T-helper 1 cell (primary cell): Measurements from ENCODE around the gene RAP1A.

ENCODE experiments used
- DNase-seq, 5 donors: peaks; one replicate each; pipeline ENCODE4 v3.0.0-alpha.2; 2012 to 2020

The RAP1A gene

DNA sequence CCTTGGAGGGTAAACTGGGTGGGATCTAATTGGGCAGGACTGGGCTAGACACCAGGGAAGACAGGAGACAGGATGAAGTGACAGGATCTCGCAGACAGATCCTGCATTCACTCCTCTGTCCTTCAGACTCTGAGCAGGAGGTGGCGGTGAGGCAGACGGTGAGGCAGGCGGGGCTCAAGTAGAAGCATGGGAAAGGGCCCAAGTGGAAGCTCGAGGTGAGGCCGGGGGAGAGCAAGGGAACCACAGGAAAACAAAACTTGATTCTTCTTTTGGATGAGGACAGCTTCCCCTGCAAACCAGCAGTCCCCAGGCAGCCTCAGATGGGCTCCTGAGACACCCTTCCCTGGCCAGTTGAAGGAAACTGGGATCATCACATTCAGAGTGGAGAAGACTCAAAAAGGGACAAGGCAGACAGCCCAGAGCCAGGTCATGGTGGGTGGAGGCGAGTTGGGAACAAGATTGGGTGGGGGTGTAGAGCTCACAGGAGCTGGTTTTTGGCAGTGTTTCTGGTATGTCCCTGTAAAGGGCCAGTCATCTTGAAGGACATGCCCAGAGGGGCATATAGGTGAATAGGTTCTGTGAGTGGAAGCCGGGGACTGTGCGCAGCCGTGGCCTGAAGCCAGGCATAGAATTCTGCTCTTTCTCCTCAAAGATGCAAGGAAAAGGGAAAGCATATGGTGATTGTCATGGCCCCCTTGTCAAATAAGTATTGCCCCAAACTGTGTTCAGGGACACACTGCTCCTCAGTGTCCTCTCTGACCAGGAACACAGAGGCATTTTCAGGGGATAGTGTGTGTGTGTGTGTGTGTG is 101.6 kb downstream of the RAP1A start:
- DNase-seq, result no peak

DNA sequence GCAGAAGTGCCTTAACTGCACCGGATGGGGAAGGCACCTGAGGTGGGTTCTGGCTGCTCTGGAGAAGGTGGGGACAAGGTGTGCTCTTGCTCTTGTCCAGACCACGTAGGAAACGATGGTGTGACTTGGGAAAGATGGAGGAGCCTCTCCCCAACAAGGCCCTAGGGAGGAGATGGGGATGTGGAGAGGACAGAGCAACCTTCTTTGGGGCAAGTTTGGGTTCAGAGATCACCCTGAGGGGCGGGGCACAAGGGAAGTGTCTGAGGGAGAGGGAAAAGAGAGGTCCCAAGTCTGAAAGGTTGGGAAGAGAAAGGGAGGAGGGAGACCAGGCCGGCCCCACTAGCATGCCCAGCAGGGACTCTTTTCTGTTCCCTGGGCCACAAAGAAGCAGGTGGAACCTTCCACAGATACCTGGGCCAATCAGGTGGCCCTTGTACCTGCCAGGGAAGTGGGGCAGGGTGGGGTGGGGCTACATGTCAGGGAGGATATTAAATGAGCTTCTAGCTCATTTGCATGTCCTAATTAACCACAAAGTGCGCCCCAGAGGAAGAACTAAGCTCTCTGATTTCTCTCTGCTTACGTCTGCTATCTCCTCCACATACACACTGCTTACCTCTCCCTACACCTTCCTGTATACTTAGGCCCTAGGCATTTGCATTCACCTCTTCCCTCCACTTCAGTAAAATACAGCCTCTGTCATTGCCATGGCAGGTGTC is 103.7 kb downstream of the RAP1A start:
- DNase-seq, result peak in 3 of 5 donors; percentile 23 to 34 (median 31)

DNA sequence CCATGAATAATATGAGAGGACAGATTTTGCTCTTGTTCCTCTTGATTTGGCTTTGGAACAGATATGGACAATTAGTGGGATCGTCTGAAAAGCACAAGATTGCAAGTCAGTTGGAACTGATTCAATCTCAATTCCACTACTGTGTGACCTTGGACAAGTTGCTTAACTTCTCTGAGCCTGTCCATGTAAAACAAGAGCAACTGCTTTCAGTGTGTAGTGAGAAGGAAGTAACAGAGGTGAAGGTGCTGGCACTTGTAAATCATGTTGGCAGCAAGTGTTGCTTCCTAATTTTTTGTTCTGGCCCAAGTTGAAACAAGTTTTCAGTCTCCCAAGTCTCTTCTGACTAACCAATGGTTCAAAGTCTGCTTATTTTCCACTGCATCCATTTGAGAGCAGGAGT is 104.3 kb downstream of the RAP1A start:
- no peak for DNase-seq

DNA sequence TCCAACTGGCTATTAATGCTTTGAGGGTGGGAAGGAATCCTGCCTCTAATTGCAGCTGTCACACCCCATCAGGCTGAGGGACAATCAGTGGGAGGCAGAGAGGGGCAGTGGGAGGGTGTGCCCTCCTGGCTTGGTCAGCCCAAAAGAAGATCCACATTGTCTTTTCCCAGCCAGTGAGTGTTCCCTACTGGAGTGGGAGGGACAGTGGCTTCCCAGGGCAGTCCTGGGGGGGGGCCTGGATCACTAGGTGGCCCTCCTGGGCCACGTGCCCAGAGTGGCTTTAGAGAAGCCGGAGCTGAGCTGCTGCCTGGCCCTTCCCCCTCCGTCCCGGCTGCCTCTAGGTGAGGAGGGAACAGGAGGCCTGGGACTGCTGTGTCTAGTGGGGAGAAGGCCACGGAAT is 105.6 kb downstream of the RAP1A start:
- no peak for DNase-seq

DNA sequence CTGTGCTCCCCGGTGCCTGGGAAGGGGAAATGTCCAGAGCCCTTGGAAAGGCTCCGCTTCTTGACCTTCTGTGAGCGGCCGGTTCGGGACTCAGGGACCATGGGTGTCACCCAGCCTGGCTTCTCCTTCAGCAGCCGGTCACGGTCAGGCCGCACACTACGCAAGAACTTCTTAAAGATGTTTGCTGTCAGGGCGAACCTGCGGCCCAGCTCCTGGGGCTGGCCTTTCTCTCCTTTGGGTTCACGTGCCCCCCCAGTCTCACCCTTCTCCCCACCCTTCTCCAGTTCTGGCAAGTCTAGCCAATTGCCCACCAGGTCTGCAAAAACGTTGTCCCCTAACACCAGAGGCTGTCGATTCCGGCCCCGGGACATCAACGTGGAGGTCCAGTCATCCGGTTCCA is 107.5 kb downstream of the RAP1A start:
- DNase-seq, result no peak

DNA sequence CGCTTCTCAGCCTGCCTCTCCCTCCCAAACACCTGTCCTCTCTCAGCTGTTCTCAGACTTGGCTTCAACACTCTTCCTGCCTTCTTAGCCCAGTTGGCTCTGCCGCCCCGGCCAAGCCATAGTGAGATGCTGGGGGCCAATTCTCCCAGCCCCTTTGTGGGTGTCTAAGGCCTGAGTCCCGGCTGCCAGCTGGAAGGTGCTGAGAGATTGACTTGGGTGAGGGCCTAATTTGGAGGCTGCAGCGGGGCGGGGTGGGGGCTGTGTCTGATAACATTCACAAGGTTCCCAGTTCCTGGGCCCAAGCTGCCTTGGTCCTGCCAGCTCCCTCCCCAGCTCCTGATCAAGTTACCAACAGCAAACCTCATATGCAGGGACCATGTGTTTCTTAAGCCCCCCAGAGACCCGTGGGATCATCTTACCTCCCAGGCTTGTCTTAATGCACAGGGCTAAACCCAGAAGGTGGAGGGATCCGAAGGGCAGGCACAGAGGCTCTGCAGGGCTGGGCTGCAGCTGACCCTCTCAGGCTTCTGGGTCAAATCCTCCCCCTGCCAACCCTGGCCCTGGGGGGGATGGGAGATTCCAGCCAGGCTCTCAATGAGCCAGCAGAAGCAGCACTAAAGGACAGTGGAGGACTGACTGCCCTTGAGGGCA is 109.8 kb downstream of the RAP1A start:
- no peak for DNase-seq

DNA sequence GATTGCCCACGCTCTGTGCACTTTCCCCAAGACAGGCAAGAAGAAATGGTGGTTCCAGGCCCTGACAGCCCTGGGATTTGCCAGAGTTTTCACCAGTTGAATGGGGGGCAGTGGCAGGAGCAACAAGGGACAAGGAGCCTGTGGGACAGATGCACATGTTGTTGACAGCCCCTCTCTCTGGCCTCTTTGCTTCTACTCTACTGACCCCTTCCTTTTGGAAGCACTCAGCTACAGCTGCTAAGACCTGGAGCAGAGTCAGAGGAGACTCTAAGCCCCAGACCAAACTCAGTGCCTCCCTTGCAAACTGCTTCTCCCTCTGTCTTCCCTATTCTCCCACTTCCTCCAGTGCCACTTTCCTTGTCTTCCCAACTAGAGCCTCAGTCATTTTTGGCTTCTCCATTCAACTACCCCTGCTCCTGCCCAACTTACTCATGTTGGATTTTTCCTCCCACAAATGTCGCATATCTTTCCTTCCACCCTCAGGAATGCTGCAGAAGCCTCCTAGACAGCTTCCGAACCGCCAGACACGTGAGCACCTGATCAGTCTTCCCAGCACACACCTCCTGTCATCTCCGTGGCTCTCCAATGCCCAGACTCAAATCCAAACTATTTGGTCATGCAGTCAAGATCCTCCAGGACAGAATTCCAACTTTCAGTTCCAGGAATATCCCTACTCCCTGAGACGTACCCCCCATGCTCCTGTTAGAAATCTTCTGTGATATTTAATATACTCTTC is 110.5 kb downstream of the RAP1A start:
- DNase-seq, result no peak

DNA sequence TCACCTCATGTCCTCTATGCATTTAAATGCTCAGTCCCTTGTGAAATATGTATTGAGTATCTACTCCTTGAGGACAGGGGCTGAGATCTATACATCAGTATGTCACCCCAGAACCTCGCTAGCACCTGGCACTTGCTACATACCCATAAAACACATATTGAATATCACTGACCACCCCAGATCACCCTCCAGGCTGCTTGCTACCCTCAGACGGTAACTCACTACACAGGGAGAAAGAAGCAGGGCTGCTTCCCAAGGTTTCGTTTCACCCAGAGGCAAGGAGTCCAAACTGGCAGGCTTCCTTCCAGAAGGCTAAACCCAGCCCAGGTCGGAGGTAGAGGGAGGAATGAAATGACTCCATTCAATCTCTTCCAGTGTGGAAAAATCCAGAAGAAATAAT is 111.1 kb downstream of the RAP1A start:
- no peak for DNase-seq

DNA sequence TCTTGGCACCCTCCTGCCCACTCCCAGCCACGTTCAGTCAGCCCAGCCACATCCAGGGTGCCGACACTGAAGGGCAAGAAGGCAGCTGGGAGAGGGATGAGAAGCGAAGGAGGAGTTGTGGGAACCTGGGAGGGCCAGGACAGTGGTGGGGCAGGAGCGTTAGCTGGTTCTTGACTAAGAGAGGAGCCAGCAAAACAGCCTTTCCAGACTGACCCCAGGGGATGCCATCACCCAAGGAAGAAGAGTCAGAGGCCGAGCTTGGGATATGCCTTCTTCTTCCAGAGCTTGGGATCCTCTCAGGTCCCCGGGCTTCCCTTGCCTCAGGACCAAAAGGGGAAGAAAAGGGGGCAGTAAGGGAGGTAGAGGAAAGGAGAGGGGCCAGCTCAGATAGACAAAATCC is 112.4 kb downstream of the RAP1A start:
- DNase-seq, result no peak

DNA sequence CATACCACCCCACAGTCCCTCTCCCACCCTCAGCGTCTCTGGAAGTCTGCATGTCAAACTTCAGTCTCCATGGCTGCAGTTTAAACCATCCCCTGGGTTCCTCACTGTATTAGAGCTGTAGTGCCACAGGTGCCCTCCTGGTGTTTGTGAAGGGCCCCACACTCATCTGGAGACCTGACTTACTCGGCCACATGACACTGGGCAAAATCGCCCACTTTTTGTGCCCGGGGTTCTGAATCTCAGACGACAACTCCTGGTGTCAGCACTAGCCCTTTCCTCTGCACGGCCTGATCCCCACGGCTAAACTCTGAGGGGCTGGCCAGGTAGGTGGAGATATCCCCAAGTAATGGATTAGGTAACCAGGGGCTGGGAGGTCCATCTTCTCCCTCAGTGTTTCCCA is 113.1 kb downstream of the RAP1A start:
- no peak for DNase-seq

DNA sequence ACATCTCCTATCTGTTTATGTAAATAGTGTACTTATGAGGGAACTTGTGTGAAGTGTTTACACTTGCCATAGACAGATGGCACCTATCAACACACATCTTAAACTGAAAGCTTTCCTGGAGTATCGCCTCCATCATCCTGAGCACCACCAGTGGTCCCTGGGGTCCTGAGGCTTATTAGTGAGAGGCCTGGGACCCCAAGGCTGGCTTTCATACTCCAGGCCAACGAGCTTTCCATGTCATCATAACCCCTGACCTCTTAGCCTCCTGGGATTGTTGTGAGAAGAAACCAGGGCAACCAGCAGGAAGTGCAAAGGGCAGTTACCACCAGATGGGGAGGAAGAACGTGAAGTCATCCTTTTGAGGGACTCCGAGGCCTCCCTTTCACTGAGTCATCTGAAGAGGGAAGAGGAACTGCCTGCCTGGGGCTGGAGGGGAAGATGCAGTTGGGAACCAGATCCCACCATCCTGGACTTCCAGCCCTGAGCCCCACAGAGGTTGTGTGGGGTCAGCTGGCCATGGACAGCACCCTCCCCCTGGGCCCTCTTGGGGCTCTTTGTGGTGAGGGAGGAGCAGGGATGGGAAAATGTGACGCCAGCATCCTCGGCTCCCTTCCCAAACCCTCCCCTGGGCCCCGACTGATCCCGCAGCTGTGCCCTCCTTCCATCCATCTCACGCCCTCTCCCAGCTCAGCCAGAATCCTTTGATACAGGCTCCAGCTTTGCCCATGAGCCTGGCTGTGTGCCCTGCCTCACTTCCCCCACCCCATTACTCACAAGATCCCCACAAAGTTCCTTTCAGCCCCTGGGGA is 113.8 kb downstream of the RAP1A start:
- DNase-seq, result peak in 1 of 5 donors; percentile 18

DNA sequence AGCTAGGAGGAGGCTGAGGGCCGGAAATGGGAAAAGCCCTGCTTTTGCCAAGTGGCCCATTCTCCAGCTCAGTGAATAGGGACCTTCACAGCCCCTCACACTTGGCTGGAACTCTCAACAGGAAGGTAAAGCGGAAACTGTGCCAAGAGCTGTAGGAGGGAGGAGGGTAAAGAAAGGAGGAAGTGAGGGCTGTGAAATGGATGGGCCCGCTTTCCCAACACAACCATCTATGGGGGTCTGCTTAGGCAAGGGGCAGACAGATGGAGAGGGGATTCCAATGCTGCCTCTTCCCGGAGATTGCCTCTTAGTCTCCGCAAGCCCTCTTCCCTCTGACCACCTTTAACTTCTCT is 114.4 kb downstream of the RAP1A start:
- no peak for DNase-seq

DNA sequence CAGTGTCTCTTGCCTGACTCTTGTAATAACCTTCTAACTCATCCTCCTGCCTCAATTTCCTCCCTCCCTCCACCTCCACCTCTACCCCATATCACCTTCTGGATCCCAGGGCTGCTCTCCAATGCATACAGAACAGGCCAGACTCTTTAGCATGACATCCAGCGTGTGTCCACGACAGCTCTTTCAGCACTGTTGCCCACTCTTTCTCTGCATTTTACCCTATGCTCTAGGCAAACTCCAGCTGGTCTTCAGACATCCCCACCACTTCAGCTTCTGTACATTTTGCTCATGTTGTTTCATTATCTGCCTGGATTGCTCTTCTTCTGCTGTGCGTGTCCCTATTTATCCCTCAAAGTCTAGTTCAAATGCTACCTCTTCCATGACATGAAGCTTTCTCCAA is 114.8 kb downstream of the RAP1A start:
- DNase-seq, result no peak

DNA sequence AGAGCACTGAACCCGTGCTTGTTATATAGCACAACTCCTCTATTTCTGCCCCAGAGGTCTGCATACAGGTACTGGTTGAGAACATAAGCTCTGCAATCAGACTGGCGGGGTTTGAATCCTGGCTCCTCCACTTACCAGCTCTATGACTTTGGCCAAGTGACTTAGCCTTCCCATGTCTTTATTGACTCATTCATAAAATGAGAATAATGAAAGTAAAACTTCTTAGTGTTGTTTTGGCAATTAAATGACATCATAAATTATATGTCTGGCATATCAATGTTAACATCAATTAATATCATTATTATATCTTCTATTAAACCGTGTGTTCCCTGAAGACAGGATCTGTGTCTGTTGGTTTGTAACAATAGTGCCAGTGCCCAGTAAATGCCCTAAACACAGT is 115.3 kb downstream of the RAP1A start:
- no peak for DNase-seq

DNA sequence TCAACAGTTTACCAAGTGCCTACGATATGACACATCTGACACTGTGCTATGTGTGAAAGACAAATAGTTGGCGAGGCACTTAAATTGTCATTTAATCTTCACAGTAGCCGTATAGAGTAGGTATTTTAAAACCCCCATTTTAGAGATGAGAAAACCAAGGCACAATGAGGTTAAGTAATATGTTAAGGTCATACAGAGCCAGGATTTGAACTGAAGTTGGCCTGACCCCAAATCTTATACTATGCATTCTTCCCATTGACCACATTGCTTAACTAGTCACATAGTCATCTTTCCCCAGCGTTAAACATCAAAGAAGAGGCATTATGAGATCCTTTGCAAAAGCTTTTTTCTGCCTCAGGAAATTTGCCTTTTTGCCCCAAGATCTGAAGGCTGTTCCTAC is 115.7 kb downstream of the RAP1A start:
- DNase-seq, result no peak

DNA sequence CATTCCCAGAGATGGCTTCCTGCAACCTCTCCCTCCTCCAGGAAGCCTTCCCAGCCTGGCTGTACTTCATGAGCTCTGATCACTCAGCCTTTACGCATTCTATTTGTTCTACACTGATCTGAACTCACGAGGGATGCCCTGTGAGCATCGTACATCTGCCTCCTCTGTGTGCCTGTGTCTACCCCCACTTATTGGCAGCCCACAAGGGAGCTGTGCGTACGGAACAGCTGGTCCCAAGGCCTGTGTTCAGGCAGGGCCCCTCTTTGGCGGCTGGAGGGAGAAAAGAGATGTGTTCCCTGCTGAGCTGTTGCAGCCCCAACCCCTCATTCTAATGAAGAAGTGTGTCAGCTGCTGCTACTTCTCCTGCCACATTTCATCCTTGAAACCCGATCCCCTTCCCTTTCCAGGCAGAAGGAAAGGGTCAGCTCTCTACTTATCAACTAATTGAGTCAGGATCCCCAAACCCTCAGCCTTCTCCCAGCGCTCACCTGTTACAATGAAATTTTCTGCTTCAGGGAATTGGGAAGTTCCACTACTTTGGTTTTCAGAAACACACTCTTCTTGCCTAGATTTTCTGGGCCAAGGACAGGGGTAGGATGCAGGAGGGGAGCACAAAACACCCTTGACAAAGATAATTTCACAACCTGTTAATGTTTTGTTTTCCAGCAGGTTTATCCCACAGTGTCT is 116.4 kb downstream of the RAP1A start:
- no peak for DNase-seq

DNA sequence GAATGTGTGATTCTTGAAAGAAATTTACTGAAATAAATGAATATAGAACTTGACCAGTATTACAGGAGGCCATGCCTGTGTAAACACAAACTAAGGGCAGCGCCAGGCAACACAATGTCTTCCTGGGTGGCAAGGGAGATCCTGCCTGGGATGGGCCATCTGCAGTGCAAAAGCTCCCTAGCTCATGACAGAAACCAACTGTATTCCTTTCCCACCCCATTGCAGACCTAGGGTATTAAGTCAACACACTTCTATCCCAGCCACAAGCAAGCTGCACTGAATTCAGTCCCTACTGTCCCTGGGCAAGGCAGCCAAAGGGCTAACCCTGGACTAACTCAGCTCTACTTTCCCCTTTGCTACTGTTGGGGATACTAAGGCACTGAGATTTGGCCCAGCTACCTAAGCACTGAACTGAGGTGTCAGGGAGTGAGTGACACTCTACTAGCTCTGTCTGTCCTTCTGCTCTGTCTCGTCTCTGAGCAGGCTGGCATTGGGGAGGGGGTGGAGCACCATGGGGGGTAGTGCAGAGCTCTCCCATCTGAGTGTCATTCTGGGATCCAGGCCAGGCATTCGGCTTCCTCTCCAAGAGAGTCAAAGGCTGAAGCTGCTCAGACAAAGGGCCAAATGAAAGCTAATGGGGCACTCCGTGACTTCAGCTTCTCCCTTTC is 117.1 kb downstream of the RAP1A start:
- no peak for DNase-seq

DNA sequence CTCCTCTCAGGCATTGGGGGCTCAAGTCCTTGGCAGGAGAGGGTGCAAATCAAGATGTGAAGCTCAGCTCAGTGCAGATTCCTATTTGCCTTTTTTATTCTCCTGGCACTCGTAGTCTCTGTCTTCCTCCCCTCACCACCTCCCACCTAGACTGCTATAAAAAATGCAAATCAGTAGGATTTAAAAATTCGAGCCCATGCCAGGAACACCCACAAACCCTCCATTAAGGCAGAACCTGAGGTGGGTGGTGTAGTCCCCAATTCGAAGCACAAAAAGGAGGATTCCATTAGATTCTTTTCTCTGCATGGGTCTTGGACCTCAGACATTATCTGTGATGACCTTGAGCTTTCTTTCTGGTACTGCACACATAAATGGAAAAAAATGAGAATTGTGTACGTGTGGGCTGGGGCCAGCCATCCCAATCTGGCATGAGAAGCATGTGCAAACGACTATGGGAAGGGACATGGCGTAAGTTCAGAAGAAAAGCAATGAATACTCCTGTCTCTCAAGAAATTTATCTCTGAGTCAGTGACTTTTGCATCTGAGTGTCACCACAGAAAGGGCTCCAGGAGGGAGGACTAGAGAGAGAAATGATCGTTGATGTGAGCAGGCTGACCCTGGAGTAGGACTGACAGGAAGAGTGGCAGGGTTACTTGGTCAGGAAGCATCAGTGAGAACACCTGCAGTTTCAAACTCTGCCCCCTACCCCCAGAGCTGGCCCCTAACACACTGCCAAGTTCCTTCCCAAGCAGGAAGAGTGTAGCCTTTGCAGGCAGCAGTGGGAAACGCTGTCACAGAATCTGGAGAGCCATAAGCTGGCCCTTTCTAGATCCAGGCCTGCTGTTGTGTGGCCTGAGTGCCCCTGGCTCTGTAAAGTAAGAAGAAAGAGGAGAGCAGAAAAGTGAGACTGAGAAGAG is 117.9 kb downstream of the RAP1A start:
- DNase-seq, result no peak

DNA sequence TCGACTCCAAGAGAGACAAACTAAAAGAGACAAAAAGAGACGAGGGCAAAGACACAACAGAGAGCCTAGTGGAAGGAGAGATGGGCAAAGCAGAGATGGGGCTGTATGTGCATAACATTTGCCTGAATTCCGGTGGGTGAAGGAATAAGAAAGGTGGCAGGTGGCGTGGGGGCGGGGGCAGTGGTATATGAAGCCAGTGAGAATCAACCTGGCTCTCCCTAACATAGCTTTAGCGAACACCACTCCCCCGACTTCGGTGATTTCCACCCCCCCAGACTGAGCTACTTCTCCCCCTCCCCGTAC is 118.5 kb downstream of the RAP1A start:
- no peak for DNase-seq
